ENCODE results near the gene XPO6.

Gene XPO6

GRCh38 chr16:28058839-28059589 is 152.8 kb downstream of the XPO6 start:
- no peak for DNase-seq

- DNase-seq, result no peak
Measured at GRCh38 chr16:28057949-28058348, 153.8 kb downstream of the XPO6 start.

GRCh38 chr16:28053461-28053860 is 158.3 kb downstream of the XPO6 start:
- DNase-seq, result no peak

- DNase-seq, result no peak
Measured at GRCh38 chr16:28052274-28053128, 159.3 kb downstream of the XPO6 start.

- no peak for DNase-seq
Measured at GRCh38 chr16:28051486-28051885, 160.3 kb downstream of the XPO6 start.
